CD14-positive monocyte (primary cell): Measurements from ENCODE around the gene CD36. TPM values are rescaled to one million over a fixed set of nuclear protein-coding genes. Genes with fewer than 3 reads are reported as not detected.

Experiments
- DNase-seq, 3 donors: peaks; one replicate each; pipeline ENCODE4 v3.0.0-alpha.2; 2011 to 2022
- H2AFZ ChIP-seq: 2 replicates; pipeline ENCODE4 v1.6.0; 2012; ENCODE audit warnings: mild to moderate bottlenecking, low read depth, low read length, inconsistent platforms; ENCODE audit not compliant: insufficient read depth, poor library complexity, severe bottlenecking
- H3K27ac ChIP-seq, 2 donors: 1 replicate in 1 of 2; 2 replicates in 1 of 2; pipeline ENCODE4 v1.5.1; 2012 to 2013; ENCODE audit warnings: low read length in 2 of 2, control low read depth in 1 of 2, inconsistent platforms in 1 of 2, low read depth in 1 of 2, mild to moderate bottlenecking in 1 of 2
- H3K27me3 ChIP-seq, 2 donors: one replicate each; pipeline versions ENCODE4 v1.6.0 to v1.6.1; 2011 to 2013; ENCODE audit warnings: low read length in 2 of 2; ENCODE audit not compliant: control insufficient read depth in 2 of 2, insufficient read depth in 2 of 2
- H3K36me3 ChIP-seq, 2 donors: replicated peaks in 1 of 2; 1 replicate in 1 of 2; 2 replicates in 1 of 2; pipeline versions ENCODE4 v1.5.1 to v1.6.1; 2012 to 2013; ENCODE audit warnings: low read length in 2 of 2, control low read depth in 1 of 2, inconsistent platforms in 1 of 2, mild to moderate bottlenecking in 1 of 2; ENCODE audit not compliant: insufficient read depth in 2 of 2, control insufficient read depth in 1 of 2
- H3K4me1 ChIP-seq, 2 donors: 1 replicate in 1 of 2; 2 replicates in 1 of 2; pipeline versions ENCODE4 v1.5.1 to v1.6.1; 2012 to 2013; ENCODE audit warnings: low read length in 2 of 2, control low read depth in 1 of 2, inconsistent platforms in 1 of 2, mild to moderate bottlenecking in 1 of 2, moderate library complexity in 1 of 2; ENCODE audit not compliant: insufficient read depth in 2 of 2, control insufficient read depth in 1 of 2
- H3K4me2 ChIP-seq: replicated peaks from 2 replicates; pipeline ENCODE3; 2012; ENCODE audit warnings: low read length, moderate library complexity, mild to moderate bottlenecking; ENCODE audit not compliant: poor library complexity, severe bottlenecking; ENCODE audit errors: extremely low read depth
- H3K4me3 ChIP-seq, 3 experiments: fragments of 200-600 bp in 1 of 3; sonication (generic) in 1 of 3; replicated peaks in 1 of 3; 1 replicate in 2 of 3; 2 replicates in 1 of 3; pipeline ENCODE4 v1.5.1; 2011 to 2013; ENCODE audit warnings: low read length in 3 of 3, mild to moderate bottlenecking in 3 of 3, control low read depth in 2 of 3, low read depth in 2 of 3, inconsistent platforms in 1 of 3, moderate library complexity in 1 of 3
- H3K79me2 ChIP-seq: 2 replicates; pipeline ENCODE4 v1.6.0; 2012; ENCODE audit warnings: mild to moderate bottlenecking, control low read depth, inconsistent platforms, low read length, moderate library complexity; ENCODE audit not compliant: insufficient read depth
- H3K9ac ChIP-seq: 2 replicates; pipeline ENCODE4 v1.6.0; 2017; ENCODE audit warnings: low read length, mild to moderate bottlenecking; ENCODE audit not compliant: insufficient read depth, poor library complexity, severe bottlenecking
- H3K9me3 ChIP-seq, 2 donors: replicated peaks in 1 of 2; 1 replicate in 1 of 2; 2 replicates in 1 of 2; pipeline versions ENCODE4 v1.5.1 to v1.6.1; 2012 to 2013; ENCODE audit warnings: low read length in 2 of 2, control low read depth in 1 of 2; ENCODE audit not compliant: control insufficient read depth in 1 of 2, insufficient read depth in 1 of 2
- H4K20me1 ChIP-seq: 2 replicates; pipeline ENCODE4 v1.6.0; 2012; ENCODE audit warnings: mild to moderate bottlenecking, low read length, control low read depth, moderate library complexity; ENCODE audit not compliant: insufficient read depth
- H3K27ac Mint-ChIP-seq, 7 donors: one replicate each; pipeline ENCODE4 v1.8.0; 2020; ENCODE audit warnings: mild to moderate bottlenecking in 7 of 7, mixed read lengths in 7 of 7, moderate library complexity in 6 of 7, inconsistent platforms in 2 of 7
- H3K27me3 Mint-ChIP-seq, 3 donors: one replicate each; pipeline ENCODE4 v1.8.0; 2021 to 2022; ENCODE audit warnings: low read depth in 3 of 3, mild to moderate bottlenecking in 3 of 3, mixed read lengths in 3 of 3, moderate library complexity in 3 of 3, inconsistent platforms in 1 of 3
- H3K36me3 Mint-ChIP-seq, 2 donors: one replicate each; pipeline ENCODE4 v1.8.0; 2020; ENCODE audit warnings: mixed read lengths in 2 of 2, inconsistent platforms in 1 of 2, mild to moderate bottlenecking in 1 of 2
- H3K4me1 Mint-ChIP-seq: one replicate; pipeline ENCODE4 v1.8.0; 2020; ENCODE audit warnings: mild to moderate bottlenecking, mixed read lengths
- H3K4me3 Mint-ChIP-seq, 2 donors: one replicate each; pipeline ENCODE4 v1.8.0; 2020; ENCODE audit warnings: mild to moderate bottlenecking in 2 of 2, mixed read lengths in 2 of 2, moderate library complexity in 1 of 2
- H3K9me3 Mint-ChIP-seq, 7 donors: one replicate each; pipeline ENCODE4 v1.8.0; 2020 to 2022; ENCODE audit warnings: mixed read lengths in 7 of 7, mild to moderate bottlenecking in 6 of 7, moderate library complexity in 6 of 7, inconsistent platforms in 2 of 7
- CTCF ChIP-seq: fragments of 200-600 bp; IDR thresholded peaks from one replicate; pipeline ENCODE4 v1.8.0; 2022; ENCODE audit warnings: antibody characterized with exemption, mild to moderate bottlenecking
- WGBS: methylation state at CpG from one replicate; pipeline ENCODE4 v1.1.5; 2013; ENCODE audit warnings: missing lambda C conversion rate; ENCODE audit not compliant: insufficient coverage; 5-methylcytosine and 5-hydroxymethylcytosine counted together
- intact Hi-C, 2 donors: fragments of 100-400 bp; cut with micrococcal nuclease; formaldehyde crosslinking; loops; one replicate each; pipeline versions ENCODE4 v1.15.0 to v1.15.1; 2023
- polyA plus RNA-seq, 3 donors: library from polyadenylated mRNA; depleted of rRNA in 1 of 3; unstranded in 2 of 3; stranded (reverse) in 1 of 3; fragments of 300-500 nt in 2 of 3; fragments of >200 nt in 1 of 3; fragmentation: Illumina TruSeq in 2 of 3; gene quantifications; 1 replicate in 2 of 3; 2 replicates in 1 of 3; pipeline ENCODE4 v1.2.3, GENCODE V29; 2012 to 2021

Gene CD36
- polyA plus RNA-seq, 3 donors = 735 to 1,210 (median 1,135) TPM

- Mint-ChIP-seq H3K4me1 (peaks cover 45% of the 10 kb centered on the region), H3K4me3 (no peak overlapping the region), H3K9me3 (peaks cover 0 to 2% (median 0%) of the 10 kb centered on the region in 7 donors), H3K27me3 (no peaks in the 10 kb centered on the region), H3K36me3 (no peaks in the 10 kb centered on the region), H3K27ac (no peak overlapping the region)
- H3K36me3 ChIP-seq = no peaks in the 10 kb centered on the region
- TF ChIP-seq CTCF = no peak
- H3K9ac ChIP-seq = no peak overlapping the region
- intact Hi-C loops = no loop called here
- H4K20me1 ChIP-seq = no peaks in the 10 kb centered on the region
- H3K27me3 ChIP-seq = no peaks in the 10 kb centered on the region
- H3K4me1 ChIP-seq = peaks cover 27 to 48% of the 10 kb centered on the region in 2 donors
- no peak overlapping the region for H3K27ac ChIP-seq
- no peak overlapping the region for H2AFZ ChIP-seq
- H3K79me2 ChIP-seq = peaks cover 15% of the 10 kb centered on the region
- H3K4me3 ChIP-seq = no peak overlapping the region
- WGBS = 100% methylated on average over 2 of the region's 7 CpGs
- DNase-seq = no peak
- H3K9me3 ChIP-seq = no peaks in the 10 kb centered on the region
- no peak overlapping the region for H3K4me2 ChIP-seq
These were observed 7.6 kb upstream of the CD36 start for GRCh38 chr7:80630608-80631405.

- peaks cover 32 to 54% of the 10 kb centered on the region in 2 donors for H3K4me1 ChIP-seq
- H3K36me3 ChIP-seq = no peaks in the 10 kb centered on the region
- no peaks in the 10 kb centered on the region for H3K27me3 Mint-ChIP-seq
- no peak for TF ChIP-seq CTCF
- no peak overlapping the region for H3K9ac ChIP-seq
- no peak for DNase-seq
- no peak overlapping the region for H3K4me3 ChIP-seq
- intact Hi-C loops = no loop called here
- H3K36me3 Mint-ChIP-seq = no peaks in the 10 kb centered on the region
- H3K27me3 ChIP-seq = no peaks in the 10 kb centered on the region
- no peak overlapping the region for H3K27ac Mint-ChIP-seq
- H3K79me2 ChIP-seq = peaks cover 17% of the 10 kb centered on the region
- H4K20me1 ChIP-seq = no peaks in the 10 kb centered on the region
- no peak overlapping the region for H3K4me3 Mint-ChIP-seq
- no peak overlapping the region for H3K4me2 ChIP-seq
- H3K27ac ChIP-seq = no peak overlapping the region
- H3K4me1 Mint-ChIP-seq = peaks cover 51% of the 10 kb centered on the region
- no peaks in the 10 kb centered on the region for H3K9me3 ChIP-seq
- no peak overlapping the region for H2AFZ ChIP-seq
- H3K9me3 Mint-ChIP-seq = peaks cover 0 to 2% (median 0%) of the 10 kb centered on the region in 7 donors
These were observed 7.0 kb upstream of the CD36 start for GRCh38 chr7:80631421-80631820.
